HEK293 (cell line): ENCODE data around the gene FBXO10.

Experiments
- BCL6B ChIP-seq: fragments of 450-650 bp; formaldehyde crosslinking; IDR thresholded peaks from 2 replicates; pipeline ENCODE4 v1.5.1; 2017; ENCODE audit warnings: missing biosample characterization, missing genetic modification characterization
- OSR2 ChIP-seq: fragments of 450-650 bp; formaldehyde crosslinking; IDR thresholded peaks from 2 replicates; pipeline ENCODE4 v1.5.1; 2016; ENCODE audit warnings: missing biosample characterization, missing genetic modification characterization
- PATZ1 ChIP-seq: fragments of 450-650 bp; formaldehyde crosslinking; IDR thresholded peaks from 2 replicates; pipeline ENCODE4 v1.5.1; 2016; ENCODE audit warnings: missing biosample characterization, missing genetic modification characterization
- RBAK ChIP-seq: fragments of 450-650 bp; formaldehyde crosslinking; IDR thresholded peaks from 2 replicates; pipeline ENCODE4 v1.5.1; 2016; ENCODE audit warnings: missing biosample characterization, missing genetic modification characterization
- SALL2 ChIP-seq: fragments of 450-650 bp; formaldehyde crosslinking; IDR thresholded peaks from 2 replicates; pipeline ENCODE4 v1.5.0; 2017; ENCODE audit warnings: missing biosample characterization, mild to moderate bottlenecking, missing genetic modification characterization, borderline replicate concordance
- SCRT1 ChIP-seq: fragments of 450-650 bp; formaldehyde crosslinking; IDR thresholded peaks from 2 replicates; pipeline ENCODE4 v1.5.1; 2016; ENCODE audit warnings: missing biosample characterization, missing genetic modification characterization, borderline replicate concordance
- SCRT2 ChIP-seq: fragments of 450-650 bp; formaldehyde crosslinking; IDR thresholded peaks from 2 replicates; pipeline ENCODE4 v1.5.1; 2016; ENCODE audit warnings: missing biosample characterization, missing genetic modification characterization
- SP7 ChIP-seq: fragments of 450-650 bp; formaldehyde crosslinking; IDR thresholded peaks from 2 replicates; pipeline ENCODE4 v1.5.1; 2016; ENCODE audit warnings: missing biosample characterization, missing genetic modification characterization
- ZBTB11 ChIP-seq: fragments of 450-650 bp; formaldehyde crosslinking; conservative IDR thresholded peaks from 2 replicates; pipeline ENCODE4 v1.5.1; 2016; ENCODE audit warnings: low read depth, missing biosample characterization, missing genetic modification characterization
- ZBTB7A ChIP-seq: fragments of 450-650 bp; formaldehyde crosslinking; IDR thresholded peaks from 2 replicates; pipeline ENCODE4 v1.5.1; 2016; ENCODE audit warnings: low read depth, missing biosample characterization, missing genetic modification characterization
- ZFP3 ChIP-seq: fragments of 450-650 bp; formaldehyde crosslinking; IDR thresholded peaks from 2 replicates; pipeline ENCODE4 v1.5.1; 2016; ENCODE audit warnings: low read depth, missing biosample characterization, missing genetic modification characterization
- ZFP37 ChIP-seq: fragments of 450-650 bp; formaldehyde crosslinking; IDR thresholded peaks from 2 replicates; pipeline ENCODE4 v1.5.1; 2016; ENCODE audit warnings: missing biosample characterization, missing genetic modification characterization
- ZNF362 ChIP-seq: fragments of 450-650 bp; formaldehyde crosslinking; IDR thresholded peaks from 2 replicates; pipeline ENCODE4 v1.5.1; 2016; ENCODE audit warnings: missing biosample characterization, missing genetic modification characterization
- ZNF37A ChIP-seq: fragments of 450-650 bp; IDR thresholded peaks from 2 replicates; pipeline ENCODE4 v1.5.1; 2018; ENCODE audit warnings: missing biosample characterization, missing genetic modification characterization
- ZNF394 ChIP-seq: fragments of 450-650 bp; formaldehyde crosslinking; IDR thresholded peaks from 2 replicates; pipeline ENCODE4 v1.5.1; 2016; ENCODE audit warnings: missing biosample characterization, missing genetic modification characterization, mild to moderate bottlenecking, moderate library complexity, borderline replicate concordance
- ZNF398 ChIP-seq: fragments of 450-650 bp; formaldehyde crosslinking; IDR thresholded peaks from 2 replicates; pipeline ENCODE4 v1.5.1; 2017; ENCODE audit warnings: missing biosample characterization, missing genetic modification characterization
- ZNF48 ChIP-seq: fragments of 450-650 bp; formaldehyde crosslinking; IDR thresholded peaks from 2 replicates; pipeline ENCODE4 v1.5.1; 2016; ENCODE audit warnings: missing biosample characterization, missing genetic modification characterization
- ZNF501 ChIP-seq: fragments of 450-650 bp; formaldehyde crosslinking; IDR thresholded peaks from 2 replicates; pipeline ENCODE4 v1.5.1; 2016; ENCODE audit warnings: missing biosample characterization, missing genetic modification characterization
- ZNF513 ChIP-seq: fragments of 450-650 bp; IDR thresholded peaks from 2 replicates; pipeline ENCODE4 v1.5.1; 2018; ENCODE audit warnings: missing biosample characterization, missing genetic modification characterization
- ZNF548 ChIP-seq: fragments of 450-650 bp; formaldehyde crosslinking; IDR thresholded peaks from 2 replicates; pipeline ENCODE4 v1.5.1; 2016; ENCODE audit warnings: missing biosample characterization, missing genetic modification characterization
- ZNF555 ChIP-seq: fragments of 450-650 bp; formaldehyde crosslinking; conservative IDR thresholded peaks from 2 replicates; pipeline ENCODE4 v1.5.1; 2017; ENCODE audit warnings: missing biosample characterization, mild to moderate bottlenecking, missing genetic modification characterization, inconsistent platforms
- ZNF558 ChIP-seq: fragments of 450-650 bp; formaldehyde crosslinking; IDR thresholded peaks from 2 replicates; pipeline ENCODE4 v1.5.1; 2016; ENCODE audit warnings: missing biosample characterization, missing genetic modification characterization
- ZNF610 ChIP-seq: fragments of 450-650 bp; formaldehyde crosslinking; IDR thresholded peaks from 2 replicates; pipeline ENCODE4 v1.5.1; 2016; ENCODE audit warnings: missing biosample characterization, missing genetic modification characterization, borderline replicate concordance
- ZNF624 ChIP-seq: fragments of 450-650 bp; formaldehyde crosslinking; IDR thresholded peaks from 2 replicates; pipeline ENCODE4 v1.5.1; 2017; ENCODE audit warnings: missing biosample characterization, missing genetic modification characterization
- ZNF645 ChIP-seq: fragments of 450-650 bp; formaldehyde crosslinking; IDR thresholded peaks from 2 replicates; pipeline ENCODE4; 2016; ENCODE audit warnings: missing biosample characterization, missing genetic modification characterization
- ZNF660 ChIP-seq: fragments of 450-650 bp; IDR thresholded peaks from 2 replicates; pipeline ENCODE4 v1.5.1; 2018; ENCODE audit warnings: missing biosample characterization, mild to moderate bottlenecking, missing genetic modification characterization
- ZSCAN18 ChIP-seq: fragments of 450-650 bp; formaldehyde crosslinking; IDR thresholded peaks from 2 replicates; pipeline ENCODE4 v1.5.1; 2016; ENCODE audit warnings: missing biosample characterization, missing genetic modification characterization

FBXO10 gene

GRCh38 chr9:37486256-37486615, 89.9 kb downstream of the FBXO10 start (continued):
- TF ChIP-seq ZNF555 (no peak), ZNF645 (tag by site-specific recombination) (no peak), ZBTB7A (tag by site-specific recombination) (no peak), ZFP3 (tag by site-specific recombination) (no peak), ZNF362 (tag by site-specific recombination) (no peak), ZFP37 (tag by site-specific recombination) (no peak), OSR2 (no peak), BCL6B (tag by site-specific recombination) (no peak), SCRT2 (tag by site-specific recombination) (no peak), ZNF394 (tag by site-specific recombination) (peak; percentile 12; the same call in 1 of the 2 replicates), ZNF624 (tag by site-specific recombination) (no peak), ZNF48 (tag by site-specific recombination) (no peak), ZNF548 (tag by site-specific recombination) (0 out of 2 replicates have a peak, but pooled peaks have one; percentile 16), ZNF513 (tag by site-specific recombination) (no peak), ZNF610 (tag by site-specific recombination) (no peak), ZNF37A (tag by site-specific recombination) (no peak), RBAK (tag by site-specific recombination) (no peak), PATZ1 (tag by site-specific recombination) (0 out of 2 replicates have a peak, but pooled peaks have one; percentile 1), ZNF660 (no peak), ZNF398 (tag by site-specific recombination) (0 out of 2 replicates have a peak, but pooled peaks have one; percentile 25), ZNF501 (tag by site-specific recombination) (no peak), ZSCAN18 (tag by site-specific recombination) (no peak), SCRT1 (tag by site-specific recombination) (no peak), ZNF558 (tag by site-specific recombination) (no peak), SALL2 (tag by site-specific recombination) (no peak), SP7 (tag by site-specific recombination) (no peak), ZBTB11 (tag by site-specific recombination) (no peak)
